ENCODE results near the gene FBXO42. TPM values are rescaled to one million over a fixed set of nuclear protein-coding genes. Genes with fewer than 3 reads are reported as not detected.

FBXO42 gene
- total RNA-seq, 4 donors from 2014 or later, result 24.3 to 41.9 (median 31.9) TPM

DNA sequence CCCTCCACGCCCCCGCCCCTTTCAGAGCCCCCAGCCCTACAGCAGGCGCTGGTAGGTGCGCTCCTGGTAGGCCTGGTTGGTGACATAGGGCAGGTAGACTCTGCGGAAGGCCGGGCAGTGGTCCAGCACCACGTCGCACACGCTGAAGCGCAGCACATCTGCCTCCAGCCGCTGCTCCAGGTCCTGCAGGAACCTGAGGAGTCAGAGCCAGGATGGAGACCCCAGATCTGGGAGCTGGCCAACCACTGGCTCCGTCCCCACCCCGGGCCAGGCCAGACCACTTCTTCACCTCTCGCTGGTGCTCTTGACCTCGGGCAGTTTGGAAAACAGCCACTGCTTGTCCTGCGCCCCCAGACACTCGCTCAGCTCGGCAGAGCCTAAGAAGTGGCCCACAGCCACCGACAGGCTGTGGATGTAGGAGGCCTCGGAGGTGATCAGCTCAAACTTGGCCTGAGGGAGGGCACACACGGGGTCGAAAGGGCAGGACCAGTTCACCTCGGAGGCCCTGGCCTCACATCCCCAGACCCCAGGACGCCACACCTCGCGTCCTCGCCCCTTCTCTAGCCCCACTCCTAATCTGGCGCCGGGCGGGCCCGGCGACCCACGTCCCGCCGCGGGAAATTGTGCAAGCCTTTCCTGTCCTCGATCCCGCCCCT, 146.3 kb downstream of the FBXO42 start:
- TF ChIP-seq, protein P1, sequence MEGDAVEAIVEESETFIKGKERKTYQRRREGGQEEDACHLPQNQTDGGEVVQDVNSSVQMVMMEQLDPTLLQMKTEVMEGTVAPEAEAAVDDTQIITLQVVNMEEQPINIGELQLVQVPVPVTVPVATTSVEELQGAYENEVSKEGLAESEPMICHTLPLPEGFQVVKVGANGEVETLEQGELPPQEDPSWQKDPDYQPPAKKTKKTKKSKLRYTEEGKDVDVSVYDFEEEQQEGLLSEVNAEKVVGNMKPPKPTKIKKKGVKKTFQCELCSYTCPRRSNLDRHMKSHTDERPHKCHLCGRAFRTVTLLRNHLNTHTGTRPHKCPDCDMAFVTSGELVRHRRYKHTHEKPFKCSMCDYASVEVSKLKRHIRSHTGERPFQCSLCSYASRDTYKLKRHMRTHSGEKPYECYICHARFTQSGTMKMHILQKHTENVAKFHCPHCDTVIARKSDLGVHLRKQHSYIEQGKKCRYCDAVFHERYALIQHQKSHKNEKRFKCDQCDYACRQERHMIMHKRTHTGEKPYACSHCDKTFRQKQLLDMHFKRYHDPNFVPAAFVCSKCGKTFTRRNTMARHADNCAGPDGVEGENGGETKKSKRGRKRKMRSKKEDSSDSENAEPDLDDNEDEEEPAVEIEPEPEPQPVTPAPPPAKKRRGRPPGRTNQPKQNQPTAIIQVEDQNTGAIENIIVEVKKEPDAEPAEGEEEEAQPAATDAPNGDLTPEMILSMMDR (IDR thresholded peaks at IDR 0.05), result no peak
- no peak for TF ChIP-seq POLR2A (IDR thresholded peaks at IDR 0.05)
- Histone ChIP-seq H3K4me3 (replicated peaks in 1 of 3) (peak overlapping the region in 1 of 3 donors; percentile 39), H3K27me3 (no peaks in the 10 kb centered on the region), H3K4me1 (peaks cover 27 to 36% of the 10 kb centered on the region in 2 donors), H3K36me3 (no peaks in the 10 kb centered on the region), H3K9me3 (no peaks in the 10 kb centered on the region), H3K27ac (peak overlapping the region; percentile 72 to 94 (median 89))
- no peak for DNase-seq
- WGBS, 2 donors, result 40 to 50% methylated on average over 17 to 26 of the region's 38 CpGs
- intact Hi-C loops (cut with DNase I), result no loop called here

DNA sequence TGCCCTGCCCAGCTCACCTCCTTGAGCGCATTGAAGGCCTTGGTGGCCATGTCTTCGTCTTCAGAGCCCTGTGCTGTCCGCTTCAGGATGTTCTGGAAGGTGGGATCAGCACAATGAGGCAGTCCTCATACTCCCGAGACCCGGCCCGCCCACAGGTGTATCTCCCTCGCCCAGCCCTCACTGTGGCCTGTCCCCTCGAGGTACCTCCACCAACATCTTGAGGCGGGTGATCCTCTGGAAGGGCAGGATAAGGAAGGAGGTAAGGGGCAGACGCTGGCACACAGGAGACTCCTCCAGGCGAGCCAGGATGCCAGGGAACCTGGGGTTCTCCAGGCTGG, 147.0 kb downstream of the FBXO42 start:
- H3K36me3 ChIP-seq, result no peaks in the 10 kb centered on the region
- H3K27me3 ChIP-seq, result no peaks in the 10 kb centered on the region
- 94 to 97% methylated on average over 9 to 11 of the region's 11 CpGs for WGBS, 2 donors
- H3K4me3 ChIP-seq (replicated peaks in 1 of 3), result no peak overlapping the region
- no peak overlapping the region for H3K27ac ChIP-seq
- intact Hi-C loops (cut with DNase I), result no loop called here
- TF ChIP-seq, protein P1 (IDR thresholded peaks at IDR 0.05), result no peak
- no peak for TF ChIP-seq POLR2A (IDR thresholded peaks at IDR 0.05)
- peaks cover 20 to 29% of the 10 kb centered on the region in 2 donors for H3K4me1 ChIP-seq
- no peaks in the 10 kb centered on the region for H3K9me3 ChIP-seq
- no peak for DNase-seq

DNA sequence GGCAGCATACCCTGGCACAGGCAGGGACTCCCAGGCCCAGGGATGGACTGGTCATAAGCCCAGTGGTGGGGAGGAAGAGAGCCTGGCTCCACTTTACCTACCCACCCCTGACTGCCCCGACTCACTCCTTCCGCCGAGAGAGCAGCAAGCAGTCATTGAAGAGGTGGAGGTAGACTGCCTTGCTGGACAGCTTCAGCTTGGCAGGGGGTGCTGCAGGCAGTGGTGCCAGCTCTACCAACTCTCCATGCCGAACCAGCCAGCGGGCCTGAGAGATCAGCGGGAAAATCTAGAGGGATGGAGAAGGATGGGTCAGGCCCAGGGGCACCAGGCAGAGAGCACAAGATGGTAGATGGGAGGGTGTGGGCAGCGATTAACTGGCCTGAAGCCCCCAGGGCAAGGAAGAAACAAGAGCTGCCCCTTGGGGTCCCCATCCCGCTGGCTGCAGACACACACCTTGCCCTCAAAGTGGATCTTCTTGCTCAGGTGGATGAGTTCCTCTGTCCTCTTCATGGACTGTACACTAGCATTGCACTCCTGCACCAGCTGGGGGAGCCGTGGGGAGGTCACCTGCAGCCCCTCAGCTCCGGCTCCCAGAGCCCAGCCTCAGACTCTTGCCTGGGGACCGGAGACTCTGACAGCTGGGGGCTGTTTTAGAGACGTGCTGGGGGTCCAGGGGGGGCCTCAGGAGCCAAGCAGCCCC, 147.5 kb downstream of the FBXO42 start:
- WGBS, 2 donors, result 75 to 78% methylated on average over 8 to 12 of the region's 12 CpGs
- Histone ChIP-seq H3K9me3 (no peaks in the 10 kb centered on the region), H3K27ac (no peak overlapping the region), H3K4me3 (replicated peaks in 1 of 3) (no peak overlapping the region), H3K36me3 (no peaks in the 10 kb centered on the region), H3K4me1 (peaks cover 15 to 24% of the 10 kb centered on the region in 2 donors), H3K27me3 (no peaks in the 10 kb centered on the region)
- TF ChIP-seq, protein P1 (IDR thresholded peaks at IDR 0.05), result peak in 4 of 6 experiments; percentile 27 to 37 (median 36)
- no peak for TF ChIP-seq POLR2A (IDR thresholded peaks at IDR 0.05)
- intact Hi-C loops (cut with DNase I), result loop anchor here (5.0 kb wide), 1 partner anchor 33 kb away; the partner anchor contains the start of gene CPLANE2
- peak; percentile 51 to 61 for DNase-seq

DNA sequence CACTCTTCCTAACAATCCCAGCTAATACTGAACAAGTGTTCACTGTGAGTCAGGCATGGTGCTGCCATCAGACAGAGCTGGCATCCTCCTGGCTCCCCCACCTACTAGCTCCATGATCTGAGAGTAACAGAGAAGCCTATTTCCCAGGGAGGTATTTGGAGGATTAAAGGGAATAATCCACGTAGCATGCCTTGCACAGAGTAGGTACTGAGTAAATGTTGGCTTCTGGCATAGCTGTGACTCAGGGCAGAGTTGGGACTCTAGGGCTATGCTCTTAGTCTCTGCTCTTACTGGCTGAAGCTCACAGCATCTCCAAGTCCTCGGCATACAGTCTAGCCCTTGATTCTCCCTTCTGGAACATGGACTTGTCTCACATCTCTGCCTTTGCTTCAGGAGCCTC, 148.1 kb downstream of the FBXO42 start:
- Histone ChIP-seq H3K27me3 (no peaks in the 10 kb centered on the region), H3K9me3 (no peaks in the 10 kb centered on the region), H3K4me3 (replicated peaks in 1 of 3) (no peak overlapping the region), H3K27ac (no peak overlapping the region), H3K36me3 (no peaks in the 10 kb centered on the region), H3K4me1 (peaks cover 12 to 20% of the 10 kb centered on the region in 2 donors)
- 84 to 95% methylated on average over 2 of the region's 2 CpGs for WGBS, 2 donors
- no peak for DNase-seq
- no peak for TF ChIP-seq POLR2A (IDR thresholded peaks at IDR 0.05)
- TF ChIP-seq, protein P1 (IDR thresholded peaks at IDR 0.05), result no peak
- intact Hi-C loops (cut with DNase I), result loop anchor here (5.0 kb wide), 1 partner anchor 33 kb away; the partner anchor contains the start of gene CPLANE2

DNA sequence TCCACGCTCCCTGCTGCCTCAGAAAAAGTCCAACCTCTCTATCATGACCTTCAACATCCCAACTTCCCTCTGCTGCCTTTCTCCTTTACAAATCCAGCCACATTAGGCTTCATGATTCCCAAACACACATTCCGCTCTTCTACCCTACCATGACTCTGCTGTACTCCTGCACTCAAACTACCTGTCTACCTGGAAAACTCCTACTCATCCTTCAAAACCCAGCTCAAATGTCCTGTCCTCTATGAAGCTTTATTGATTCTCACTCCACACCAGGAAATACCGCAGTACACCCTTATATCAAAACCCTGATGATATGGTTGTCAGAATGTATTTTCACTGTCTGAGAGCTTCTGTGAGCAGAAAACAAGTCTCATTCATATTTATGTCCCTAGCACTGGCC, 148.7 kb downstream of the FBXO42 start:
- H3K4me3 ChIP-seq (replicated peaks in 1 of 3), result no peak overlapping the region
- intact Hi-C loops (cut with DNase I), result loop anchor here (5.0 kb wide), 1 partner anchor 34 kb away; the partner anchor contains the start of gene CPLANE2

More for the DNA sequence above, 148.7 kb downstream of the FBXO42 start:
- Histone ChIP-seq H3K27ac (no peak overlapping the region), H3K27me3 (no peaks in the 10 kb centered on the region), H3K9me3 (no peaks in the 10 kb centered on the region), H3K4me1 (peaks cover 12 to 20% of the 10 kb centered on the region in 2 donors), H3K36me3 (no peaks in the 10 kb centered on the region)
- TF ChIP-seq, protein P1 (IDR thresholded peaks at IDR 0.05), result no peak
- no peak for TF ChIP-seq POLR2A (IDR thresholded peaks at IDR 0.05)
- no peak for DNase-seq
- 64 to 82% methylated on average over 3 of the region's 3 CpGs for WGBS, 2 donors
